GM12865 (cell line): ENCODE measurements around the gene C2orf81.
A peak's percentile ranks its signal among the peaks of the same experiment; 100 is the strongest.

Experiments
- DNase-seq: peaks from one replicate; pipeline ENCODE4 v3.0.0; 2010; ENCODE audit warnings: low read depth
- H3K4me3 ChIP-seq: 2 replicates; pipeline ENCODE4 v1.5.1; 2011; ENCODE audit warnings: mild to moderate bottlenecking, low read depth, low read length, control low read depth
- CTCF ChIP-seq: IDR thresholded peaks from 2 replicates; pipeline ENCODE4 v1.5.1; 2011; ENCODE audit warnings: low read length, control low read depth, low read depth, inconsistent platforms; ENCODE audit not compliant: insufficient read depth; ENCODE audit errors: missing control alignments

The C2orf81 gene

DNA sequence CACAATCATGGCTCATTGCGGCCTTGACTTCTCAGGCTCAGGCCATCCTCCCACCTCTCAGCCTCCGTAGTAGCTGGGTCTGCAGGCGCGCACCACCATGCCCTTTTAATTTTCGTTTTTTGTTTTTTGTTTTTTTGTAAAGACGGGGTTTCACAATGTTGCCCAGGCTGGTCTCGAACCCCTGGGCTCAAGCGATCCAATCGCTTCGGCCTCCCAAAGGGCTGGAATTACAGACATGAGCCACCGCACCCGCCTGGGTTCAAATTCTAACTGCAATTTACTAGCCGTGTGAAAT lies 29.0 kb downstream of the C2orf81 start:
- H3K4me3 ChIP-seq, result peak overlapping the region; percentile 58; the same call in 1 of the 2 replicates
- TF ChIP-seq CTCF, result no peak
- DNase-seq, result no peak

- peak overlapping the region; percentile 58 for H3K4me3 ChIP-seq
- peak; percentile 96 for DNase-seq
- TF ChIP-seq CTCF, result peak; percentile 95
Measured at GRCh38 chr2:74391580-74392448, 29.6 kb downstream of the C2orf81 start.

GRCh38 chr2:74391209-74391579 lies 30.2 kb downstream of the C2orf81 start:
- peak overlapping the region; percentile 58 for H3K4me3 ChIP-seq
- TF ChIP-seq CTCF, result no peak
- peak; percentile 25 for DNase-seq

- H3K4me3 ChIP-seq, result peak overlapping the region; percentile 58
- TF ChIP-seq CTCF, result no peak
- no peak for DNase-seq
Measured at GRCh38 chr2:74390606-74391005, 30.8 kb downstream of the C2orf81 start.

DNA sequence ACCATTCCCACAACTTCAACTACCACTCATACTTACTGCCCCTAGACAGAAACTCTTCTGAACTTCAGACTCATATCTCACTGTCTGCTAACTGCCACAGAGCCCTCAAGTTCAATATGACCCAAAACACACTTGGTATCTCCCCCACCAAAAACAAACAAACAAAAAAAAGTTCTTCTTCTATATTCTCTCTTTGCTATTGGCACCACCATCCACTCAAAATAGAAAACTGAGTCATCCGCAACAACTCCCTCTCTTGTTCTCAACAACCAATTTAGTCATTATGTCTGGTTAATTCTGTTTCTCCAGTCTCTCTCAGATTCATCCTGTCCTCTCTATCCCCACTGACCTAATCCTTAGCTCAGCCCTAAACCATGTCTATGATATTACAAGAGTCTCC lies 34.1 kb downstream of the C2orf81 start:
- no peak overlapping the region for H3K4me3 ChIP-seq
- DNase-seq, result no peak
- no peak for TF ChIP-seq CTCF

GRCh38 chr2:74385396-74385795 lies 36.0 kb downstream of the C2orf81 start:
- H3K4me3 ChIP-seq, result no peak overlapping the region
- no peak for DNase-seq
- TF ChIP-seq CTCF, result no peak

DNA sequence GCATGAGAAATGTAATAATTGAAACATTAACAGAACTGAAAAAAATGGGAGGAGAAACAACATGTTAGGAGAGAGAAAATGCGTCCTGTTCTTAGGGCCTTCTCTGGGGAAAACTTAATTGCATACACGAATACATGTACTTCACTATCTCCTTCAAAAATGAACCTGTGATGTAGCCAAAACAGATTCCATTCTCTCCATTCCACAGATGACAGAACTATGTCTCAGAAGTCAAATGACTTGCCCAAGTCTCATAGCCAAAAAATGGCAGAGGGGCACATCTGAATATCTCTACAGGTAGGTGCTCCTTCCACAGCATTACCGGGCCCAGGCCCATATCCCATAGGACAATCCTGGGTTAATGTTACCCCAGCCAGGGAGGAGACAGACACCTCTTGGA lies 37.4 kb downstream of the C2orf81 start:
- DNase-seq, result no peak
- TF ChIP-seq CTCF, result no peak

More for the DNA sequence above, 37.4 kb downstream of the C2orf81 start:
- H3K4me3 ChIP-seq, result no peak overlapping the region
